Measurements from ENCODE around the gene OPCML. TPM values are rescaled to one million over a fixed set of nuclear protein-coding genes. Genes with fewer than 3 reads are reported as not detected.

OPCML gene
- total RNA-seq, 3 donors from 2014 or later (not counting 1 experiment from before 2014, with no cell fraction given), result not detected

DNA sequence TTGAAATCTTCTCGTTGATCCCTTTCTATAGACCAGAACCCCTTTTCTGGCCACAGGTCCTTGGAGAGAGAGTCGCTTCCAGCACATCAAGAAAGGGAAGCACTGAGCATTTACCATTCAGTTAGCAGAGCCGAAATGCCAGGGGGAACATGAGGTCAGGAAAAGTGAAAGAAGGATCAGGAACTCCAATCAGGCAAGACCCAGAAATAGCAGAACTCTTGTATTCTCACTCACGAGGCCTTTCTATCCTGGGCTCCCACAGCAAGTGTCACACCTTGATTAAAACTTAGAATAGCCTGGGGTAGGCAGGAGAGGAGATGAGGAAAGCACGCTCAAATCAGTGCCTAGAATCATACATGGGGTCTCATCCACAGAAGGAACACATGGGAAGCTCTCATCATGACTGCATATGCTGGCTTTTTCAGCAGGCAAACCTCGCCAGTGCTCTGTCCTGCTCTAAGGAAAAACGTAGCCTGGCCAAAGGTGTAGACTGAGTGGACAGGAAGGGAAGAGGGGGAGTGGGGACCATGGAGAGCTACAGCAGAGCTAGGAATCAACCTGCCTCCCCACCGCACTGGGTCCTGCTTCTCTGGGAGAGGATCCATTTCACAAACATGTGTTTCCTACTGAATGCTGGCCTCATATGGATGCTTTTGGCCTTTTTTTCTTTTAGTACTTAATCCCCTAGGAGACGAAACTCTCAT lies 40.5 kb downstream of the OPCML start:
- 71% methylated on average over 9 of the region's 9 CpGs for WGBS (ENCODE audit: insufficient coverage)
- Histone ChIP-seq H3K9me3 (ENCODE audit: control insufficient read depth, insufficient read depth, low read length) (peaks cover 3% of the 10 kb centered on the region), H3K36me3 (ENCODE audit: control insufficient read depth, insufficient read depth, low read length) (no peaks in the 10 kb centered on the region), H3K4me1 (ENCODE audit: control insufficient read depth, insufficient read depth, low read length) (no peaks in the 10 kb centered on the region), H3K27ac (ENCODE audit: low read length) (no peak overlapping the region), H3K4me3 (ENCODE audit: low read length) (no peak overlapping the region), H3K27me3 (ENCODE audit: control insufficient read depth, insufficient read depth, low read length) (no peaks in the 10 kb centered on the region)
- H3K4me1 Mint-ChIP-seq, result no peaks in the 10 kb centered on the region
- ATAC-seq, result no peak
- no peak overlapping the region for H3K4me3 Mint-ChIP-seq
- no peaks in the 10 kb centered on the region for H3K27me3 Mint-ChIP-seq (ENCODE audit: low read depth in 2 of 2)
- H3K9me3 Mint-ChIP-seq, result peaks cover 10 to 11% of the 10 kb centered on the region in 2 donors
- no peak overlapping the region for H3K27ac Mint-ChIP-seq
- TF ChIP-seq CTCF (IDR thresholded peaks at IDR 0.05), result no peak
- no peaks in the 10 kb centered on the region for H3K36me3 Mint-ChIP-seq
- intact Hi-C loops (cut with micrococcal nuclease), result loop anchor here (10.0 kb wide), 1 partner anchor 1007 kb away; no protein-coding TSS in a partner anchor
- DNase-seq, result no peak

- intact Hi-C loops (cut with micrococcal nuclease), result no loop called here
- WGBS (ENCODE audit: insufficient coverage), result 100% methylated on average over 1 of the region's 1 CpG
- no peak for DNase-seq
- H3K36me3 Mint-ChIP-seq, result no peaks in the 10 kb centered on the region
- no peak overlapping the region for H3K27ac ChIP-seq (ENCODE audit: low read length)
- no peak overlapping the region for H3K4me3 Mint-ChIP-seq
- no peaks in the 10 kb centered on the region for H3K27me3 Mint-ChIP-seq (ENCODE audit: low read depth in 2 of 2)
- H3K9me3 Mint-ChIP-seq, result peaks cover 3 to 13% of the 10 kb centered on the region in 2 donors
- no peaks in the 10 kb centered on the region for H3K4me1 Mint-ChIP-seq
- no peaks in the 10 kb centered on the region for H3K36me3 ChIP-seq (ENCODE audit: control insufficient read depth, insufficient read depth, low read length)
- H3K27ac Mint-ChIP-seq, result no peak overlapping the region
- no peaks in the 10 kb centered on the region for H3K9me3 ChIP-seq (ENCODE audit: control insufficient read depth, insufficient read depth, low read length)
- no peak for ATAC-seq
- H3K4me1 ChIP-seq (ENCODE audit: control insufficient read depth, insufficient read depth, low read length), result no peaks in the 10 kb centered on the region
- no peaks in the 10 kb centered on the region for H3K27me3 ChIP-seq (ENCODE audit: control insufficient read depth, insufficient read depth, low read length)
- TF ChIP-seq CTCF (IDR thresholded peaks at IDR 0.05), result no peak
- H3K4me3 ChIP-seq (ENCODE audit: low read length), result no peak overlapping the region
These were observed 51.6 kb downstream of the OPCML start for GRCh38 chr11:133480722-133481121.

GRCh38 chr11:133479209-133479608 lies 53.1 kb downstream of the OPCML start:
- DNase-seq (no peak), ATAC-seq (no peak)
- Mint-ChIP-seq H3K36me3 (no peaks in the 10 kb centered on the region), H3K27ac (no peak overlapping the region), H3K27me3 (ENCODE audit: low read depth in 2 of 2) (peaks cover 0 to 3% of the 10 kb centered on the region in 2 donors), H3K4me3 (no peak overlapping the region), H3K9me3 (peaks cover 3 to 13% of the 10 kb centered on the region in 2 donors), H3K4me1 (no peaks in the 10 kb centered on the region)
- Histone ChIP-seq H3K9me3 (ENCODE audit: control insufficient read depth, insufficient read depth, low read length) (no peaks in the 10 kb centered on the region), H3K27me3 (ENCODE audit: control insufficient read depth, insufficient read depth, low read length) (no peaks in the 10 kb centered on the region), H3K4me1 (ENCODE audit: control insufficient read depth, insufficient read depth, low read length) (no peaks in the 10 kb centered on the region), H3K36me3 (ENCODE audit: control insufficient read depth, insufficient read depth, low read length) (no peaks in the 10 kb centered on the region), H3K27ac (ENCODE audit: low read length) (no peak overlapping the region), H3K4me3 (ENCODE audit: low read length) (no peak overlapping the region)
- TF ChIP-seq CTCF (IDR thresholded peaks at IDR 0.05), result no peak
- WGBS (ENCODE audit: insufficient coverage), result 85% methylated on average over 2 of the region's 2 CpGs
- intact Hi-C loops (cut with micrococcal nuclease), result no loop called here

GRCh38 chr11:133477251-133477625 lies 55.1 kb downstream of the OPCML start:
- Histone ChIP-seq H3K4me3 (ENCODE audit: low read length) (no peak overlapping the region), H3K4me1 (ENCODE audit: control insufficient read depth, insufficient read depth, low read length) (no peaks in the 10 kb centered on the region), H3K36me3 (ENCODE audit: control insufficient read depth, insufficient read depth, low read length) (no peaks in the 10 kb centered on the region), H3K27me3 (ENCODE audit: control insufficient read depth, insufficient read depth, low read length) (no peaks in the 10 kb centered on the region), H3K9me3 (ENCODE audit: control insufficient read depth, insufficient read depth, low read length) (no peaks in the 10 kb centered on the region), H3K27ac (ENCODE audit: low read length) (no peak overlapping the region)
- peaks cover 3 to 8% of the 10 kb centered on the region in 2 donors for H3K9me3 Mint-ChIP-seq
- no peak overlapping the region for H3K4me3 Mint-ChIP-seq
- H3K27ac Mint-ChIP-seq, result no peak overlapping the region
- H3K27me3 Mint-ChIP-seq (ENCODE audit: low read depth in 2 of 2), result peaks cover 0 to 3% of the 10 kb centered on the region in 2 donors
- no peak for DNase-seq
- ATAC-seq, result no peak
- 97% methylated on average over 4 of the region's 4 CpGs for WGBS (ENCODE audit: insufficient coverage)
- intact Hi-C loops (cut with micrococcal nuclease), result no loop called here
- H3K4me1 Mint-ChIP-seq, result no peaks in the 10 kb centered on the region
- TF ChIP-seq CTCF (IDR thresholded peaks at IDR 0.05), result no peak
- H3K36me3 Mint-ChIP-seq, result no peaks in the 10 kb centered on the region

Data from natural killer cell (primary cell).